ENCODE results near the gene ACTA2. TPM values are rescaled to one million over a fixed set of nuclear protein-coding genes. Genes with fewer than 3 reads are reported as not detected.

ACTA2 gene
- total RNA-seq, 3 donors from 2014 or later (not counting 1 experiment from before 2014, with no cell fraction given): 5.0 to 13.1 (median 7.4) TPM

GRCh38 chr10:88901984-88902789 is 50.4 kb downstream of the ACTA2 start:
- ATAC-seq: peak in 1 of 3 donors; percentile 39
- 85% methylated on average over 9 of the region's 11 CpGs for WGBS (ENCODE audit: insufficient coverage)
- intact Hi-C loops (cut with micrococcal nuclease): no loop called here
- peaks cover 14% of the 10 kb centered on the region for H3K4me1 ChIP-seq (ENCODE audit: control insufficient read depth, insufficient read depth, low read length)
- Mint-ChIP-seq H3K4me1 (peaks cover 35 to 37% of the 10 kb centered on the region in 2 donors), H3K27ac (peak overlapping the region; percentile 29 to 60), H3K9me3 (no peaks in the 10 kb centered on the region), H3K27me3 (ENCODE audit: low read depth in 2 of 2) (no peaks in the 10 kb centered on the region), H3K4me3 (no peak overlapping the region), H3K36me3 (peaks cover 9% of the 10 kb centered on the region)
- DNase-seq: no peak
- H3K4me3 ChIP-seq (ENCODE audit: low read length): no peak overlapping the region
- no peaks in the 10 kb centered on the region for H3K27me3 ChIP-seq (ENCODE audit: control insufficient read depth, insufficient read depth, low read length)
- TF ChIP-seq CTCF (IDR thresholded peaks at IDR 0.05): no peak
- H3K27ac ChIP-seq (ENCODE audit: low read length): peak overlapping the region; percentile 55
- peaks cover 48% of the 10 kb centered on the region for H3K36me3 ChIP-seq (ENCODE audit: control insufficient read depth, insufficient read depth, low read length)
- H3K9me3 ChIP-seq (ENCODE audit: control insufficient read depth, insufficient read depth, low read length): no peaks in the 10 kb centered on the region

GRCh38 chr10:88901206-88901983 is 51.2 kb downstream of the ACTA2 start:
- H3K4me1 Mint-ChIP-seq: peaks cover 43 to 45% of the 10 kb centered on the region in 2 donors
- Histone ChIP-seq H3K4me3 (ENCODE audit: low read length) (no peak overlapping the region), H3K9me3 (ENCODE audit: control insufficient read depth, insufficient read depth, low read length) (no peaks in the 10 kb centered on the region), H3K4me1 (ENCODE audit: control insufficient read depth, insufficient read depth, low read length) (peaks cover 20% of the 10 kb centered on the region), H3K36me3 (ENCODE audit: control insufficient read depth, insufficient read depth, low read length) (peaks cover 45% of the 10 kb centered on the region), H3K27ac (ENCODE audit: low read length) (peak overlapping the region; percentile 55), H3K27me3 (ENCODE audit: control insufficient read depth, insufficient read depth, low read length) (no peaks in the 10 kb centered on the region)
- peak; percentile 41 to 72 (median 46) for ATAC-seq
- no peaks in the 10 kb centered on the region for H3K27me3 Mint-ChIP-seq (ENCODE audit: low read depth in 2 of 2)
- 17% methylated on average over 1 of the region's 1 CpG for WGBS (ENCODE audit: insufficient coverage)
- intact Hi-C loops (cut with micrococcal nuclease): no loop called here
- DNase-seq: no peak
- no peak overlapping the region for H3K4me3 Mint-ChIP-seq
- peak overlapping the region; percentile 29 to 60 for H3K27ac Mint-ChIP-seq
- no peak for TF ChIP-seq CTCF (IDR thresholded peaks at IDR 0.05)
- peaks cover 9% of the 10 kb centered on the region for H3K36me3 Mint-ChIP-seq
- no peaks in the 10 kb centered on the region for H3K9me3 Mint-ChIP-seq

DNA sequence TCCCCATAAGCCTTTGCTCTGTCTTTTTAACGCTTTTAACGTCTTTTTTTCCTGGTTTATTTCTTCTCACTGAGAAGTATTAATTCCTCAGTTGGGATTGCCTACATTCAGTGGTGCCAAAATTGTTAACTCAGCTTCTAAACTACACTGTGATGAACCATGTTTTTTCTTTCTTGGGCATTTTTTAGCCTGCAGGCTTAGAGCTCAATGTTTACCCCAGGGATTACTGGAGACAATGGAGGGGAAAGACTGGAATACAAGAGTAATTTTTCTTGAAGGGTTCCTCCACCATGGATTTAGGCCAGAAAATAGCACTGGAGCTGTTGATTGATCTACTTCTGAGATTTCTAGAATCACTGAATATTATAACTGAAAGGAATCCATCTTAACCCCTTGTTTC is 52.7 kb downstream of the ACTA2 start:
- Mint-ChIP-seq H3K4me3 (no peak overlapping the region), H3K36me3 (peaks cover 9% of the 10 kb centered on the region), H3K9me3 (no peaks in the 10 kb centered on the region), H3K27ac (no peak overlapping the region), H3K27me3 (ENCODE audit: low read depth in 2 of 2) (no peaks in the 10 kb centered on the region), H3K4me1 (peaks cover 43 to 45% of the 10 kb centered on the region in 2 donors)
- no peak for TF ChIP-seq CTCF (IDR thresholded peaks at IDR 0.05)
- Histone ChIP-seq H3K36me3 (ENCODE audit: control insufficient read depth, insufficient read depth, low read length) (peaks cover 30% of the 10 kb centered on the region), H3K4me1 (ENCODE audit: control insufficient read depth, insufficient read depth, low read length) (peaks cover 21% of the 10 kb centered on the region), H3K4me3 (ENCODE audit: low read length) (no peak overlapping the region), H3K9me3 (ENCODE audit: control insufficient read depth, insufficient read depth, low read length) (no peaks in the 10 kb centered on the region), H3K27ac (ENCODE audit: low read length) (no peak overlapping the region), H3K27me3 (ENCODE audit: control insufficient read depth, insufficient read depth, low read length) (no peaks in the 10 kb centered on the region)
- 86% methylated on average over 2 of the region's 2 CpGs for WGBS (ENCODE audit: insufficient coverage)
- ATAC-seq (no peak), DNase-seq (no peak)
- intact Hi-C loops (cut with micrococcal nuclease): no loop called here
